LNCaP clone FGC (cell line): ENCODE measurements around the gene TPSAB1.
"Not testable (repeated sequence)": the region's sequence is repeated elsewhere in the genome, so short reads cannot be mapped to it uniquely, and the experiment has no call there.

Experiments
- DNase-seq: peaks from one replicate; pipeline ENCODE4 v3.0.0-alpha.2; 2011; ENCODE audit warnings: low read depth
- H3K4me3 ChIP-seq: 2 replicates; pipeline ENCODE4 v1.5.1; 2011; ENCODE audit warnings: mild to moderate bottlenecking, low read depth, low read length, control low read depth
- TF ChIP-seq, protein P1 (sequence below): IDR thresholded peaks from 2 replicates; pipeline ENCODE4 v1.5.1; 2012; ENCODE audit warnings: mild to moderate bottlenecking; ENCODE audit not compliant: control insufficient read depth, insufficient read depth; ENCODE audit errors: extremely low read depth

Gene TPSAB1

GRCh38 chr16:1240436-1240835, at the start of gene TPSAB1:
TPSAB1 (plus strand) TSS chr16:1240705; CDS start chr16:1240939, 234 bp downstream.
- DNase-seq, H3K4me3 ChIP-seq: not testable (repeated sequence)

- not testable (repeated sequence) for H3K4me3 ChIP-seq, DNase-seq
Measured at GRCh38 chr16:1190789-1191188, 49.7 kb upstream of the TPSAB1 start.

GRCh38 chr16:1192384-1193073, 48.0 kb upstream of the TPSAB1 start:
- H3K4me3 ChIP-seq, result no peak overlapping the region
- TF ChIP-seq, protein P1, sequence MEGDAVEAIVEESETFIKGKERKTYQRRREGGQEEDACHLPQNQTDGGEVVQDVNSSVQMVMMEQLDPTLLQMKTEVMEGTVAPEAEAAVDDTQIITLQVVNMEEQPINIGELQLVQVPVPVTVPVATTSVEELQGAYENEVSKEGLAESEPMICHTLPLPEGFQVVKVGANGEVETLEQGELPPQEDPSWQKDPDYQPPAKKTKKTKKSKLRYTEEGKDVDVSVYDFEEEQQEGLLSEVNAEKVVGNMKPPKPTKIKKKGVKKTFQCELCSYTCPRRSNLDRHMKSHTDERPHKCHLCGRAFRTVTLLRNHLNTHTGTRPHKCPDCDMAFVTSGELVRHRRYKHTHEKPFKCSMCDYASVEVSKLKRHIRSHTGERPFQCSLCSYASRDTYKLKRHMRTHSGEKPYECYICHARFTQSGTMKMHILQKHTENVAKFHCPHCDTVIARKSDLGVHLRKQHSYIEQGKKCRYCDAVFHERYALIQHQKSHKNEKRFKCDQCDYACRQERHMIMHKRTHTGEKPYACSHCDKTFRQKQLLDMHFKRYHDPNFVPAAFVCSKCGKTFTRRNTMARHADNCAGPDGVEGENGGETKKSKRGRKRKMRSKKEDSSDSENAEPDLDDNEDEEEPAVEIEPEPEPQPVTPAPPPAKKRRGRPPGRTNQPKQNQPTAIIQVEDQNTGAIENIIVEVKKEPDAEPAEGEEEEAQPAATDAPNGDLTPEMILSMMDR, result no peak
- no peak for DNase-seq

DNA sequence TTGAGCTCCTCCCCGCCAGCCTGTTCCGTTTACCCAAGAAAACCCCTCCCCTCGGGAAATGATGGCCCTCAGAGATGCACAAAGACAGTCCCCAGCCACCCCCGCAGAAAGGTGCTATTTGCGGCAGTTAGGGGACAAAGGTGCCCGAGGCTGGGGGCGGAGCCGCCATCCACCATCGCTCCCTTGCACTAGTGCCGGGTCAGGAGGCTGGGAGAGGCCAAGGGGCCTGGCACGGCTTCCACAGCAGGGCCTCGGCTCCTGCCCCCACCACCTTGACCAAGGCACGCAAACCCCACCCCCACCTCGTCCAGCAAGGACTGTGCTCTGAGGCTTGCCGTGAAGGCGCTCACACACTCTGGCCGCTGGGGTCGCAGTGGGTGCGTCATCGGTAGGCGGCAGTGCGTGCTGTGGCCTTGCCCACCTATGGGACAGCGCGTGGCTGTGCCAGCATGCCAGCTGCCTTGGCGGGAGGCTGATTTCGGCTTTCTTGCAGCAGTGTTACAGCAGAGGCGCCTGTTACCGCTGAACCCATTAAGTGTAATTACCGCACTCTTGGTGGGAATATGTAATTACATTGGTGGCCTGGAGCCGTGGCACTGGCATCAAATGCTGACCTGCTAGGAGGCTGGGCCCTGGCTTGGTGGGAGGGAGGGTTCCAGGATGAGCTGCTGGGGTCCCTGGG, 47.2 kb upstream of the TPSAB1 start:
- TF ChIP-seq, protein P1, result no peak
- no peak for DNase-seq

DNA sequence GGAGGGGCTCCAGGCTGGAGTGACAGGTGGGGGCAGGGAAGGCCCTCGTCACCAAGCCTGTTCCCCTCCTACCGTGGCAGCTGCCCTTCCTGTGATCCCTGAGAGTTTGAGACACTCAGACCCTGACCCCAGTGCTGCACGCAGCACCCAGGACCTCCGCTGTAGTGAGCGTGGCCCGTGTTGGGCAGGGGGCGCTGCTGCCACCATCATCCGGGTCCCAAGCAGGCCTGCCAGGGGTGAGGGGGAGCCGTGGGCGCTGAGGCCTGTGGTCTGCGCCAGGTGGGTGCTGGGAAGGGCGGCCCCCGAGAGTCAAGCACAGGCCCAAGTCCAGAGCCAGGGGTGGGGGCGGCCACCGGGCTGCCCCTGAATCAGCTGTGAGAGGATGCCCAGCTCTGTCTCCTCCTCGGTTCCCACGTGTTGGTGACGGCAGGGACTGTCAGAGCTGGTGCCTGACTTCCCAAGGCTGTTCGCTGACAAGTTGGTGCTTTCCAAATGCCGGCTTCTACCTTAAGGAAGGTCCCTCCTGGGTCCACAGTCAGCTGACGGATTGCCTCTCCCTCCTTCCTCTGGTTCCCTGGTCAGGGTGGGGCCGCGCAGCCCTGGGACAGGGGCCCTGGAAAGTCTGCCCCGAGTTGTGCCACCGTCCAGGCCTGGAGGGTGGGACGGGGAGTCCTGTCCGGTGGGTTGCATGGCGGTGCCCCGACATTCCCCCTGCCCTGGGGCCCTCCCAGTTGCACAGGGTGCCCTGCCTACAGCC, 46.5 kb upstream of the TPSAB1 start:
- TF ChIP-seq, protein P1, result no peak
- DNase-seq, result no peak
- H3K4me3 ChIP-seq, result no peak overlapping the region

More for the DNA sequence above, 47.2 kb upstream of the TPSAB1 start:
- no peak overlapping the region for H3K4me3 ChIP-seq

GRCh38 chr16:1194665-1195392, 45.7 kb upstream of the TPSAB1 start:
- no peak for DNase-seq
- TF ChIP-seq, protein P1, result peak; percentile 79
- peak overlapping the region; percentile 38 for H3K4me3 ChIP-seq

DNA sequence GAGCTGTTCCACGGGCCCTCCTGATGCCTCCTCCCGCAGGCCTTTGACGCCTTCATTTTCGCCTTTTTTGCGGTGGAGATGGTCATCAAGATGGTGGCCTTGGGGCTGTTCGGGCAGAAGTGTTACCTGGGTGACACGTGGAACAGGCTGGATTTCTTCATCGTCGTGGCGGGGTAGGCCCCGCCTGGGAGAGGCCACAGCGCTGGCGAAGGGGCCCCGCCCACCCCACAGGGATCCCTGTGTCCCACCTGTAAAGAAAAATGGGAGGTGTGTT, 45.2 kb upstream of the TPSAB1 start:
- no peak for DNase-seq
- H3K4me3 ChIP-seq, result no peak overlapping the region
- TF ChIP-seq, protein P1, result no peak
